Small intestine (tissue), 4 donors: ENCODE results near the gene GBP5. TPM values are rescaled to one million over a fixed set of nuclear protein-coding genes. Genes with fewer than 3 reads are reported as not detected.

Experiments
- polyA plus RNA-seq, 4 donors: library from polyadenylated mRNA; stranded (reverse) in 3 of 4; unstranded in 1 of 4; fragments of 200-250 nt in 3 of 4; fragments of 120-200 nt in 1 of 4; gene quantifications; one replicate each; pipeline versions ENCODE4 v1.2.1 to v1.2.3, GENCODE V29; 2013
- donor health status: healthy with polysubstance abuse.
- donor health status: Bipolar disorder and iron deficiency.
- donor health status: healthy.

Gene GBP5
- polyA plus RNA-seq, 4 donors = 0.67 to 3.8 (median 1.8) TPM

Other genes with a start within 250 kb of the GBP5 start
- gene GBP3, start 250.0 kb downstream of the GBP5 start, polyA plus RNA-seq = 100 to 1,000 TPM in 1 of 4 donors, 10 to 100 TPM in 3; 13.8 to 119 (median 46.5) TPM
- gene GBP1, start 207.7 kb downstream of the GBP5 start, polyA plus RNA-seq = 10 to 100 TPM; 12.2 to 22.2 (median 20.3) TPM
- gene GBP2, start 146.7 kb downstream of the GBP5 start, polyA plus RNA-seq = 10 to 100 TPM; 44.9 to 90.8 (median 63.2) TPM
- under 1 TPM in 1 of 4 donors, not detected in 3; 0.09 TPM for gene GBP7, start 96.9 kb downstream of the GBP5 start, polyA plus RNA-seq
- gene GBP4, start 73.9 kb downstream of the GBP5 start, polyA plus RNA-seq = 10 to 100 TPM in 1 of 4 donors, 1 to 10 TPM in 3; 2.5 to 15.7 (median 6.4) TPM
- gene GBP6, start 91.2 kb upstream of the GBP5 start, polyA plus RNA-seq = under 1 TPM in 3 of 4 donors, not detected in 1; 0.03 to 0.27 (median 0.09) TPM